Hematopoietic multipotent progenitor cell treated with erythropoietin and hydrocortisone succinate and interleukin-3 and kit ligand, for 15 days (in vitro differentiated cells): ENCODE results near the gene MSANTD4.
"Not testable (repeated sequence)": the region's sequence is repeated elsewhere in the genome, so short reads cannot be mapped to it uniquely, and the experiment has no call there.

Experiments
- DNase-seq: peaks from one replicate; pipeline ENCODE4 v3.0.0-alpha.2; 2015; ENCODE audit warnings: low spot score

The MSANTD4 gene

GRCh38 chr11:106014035-106014434, 8.0 kb downstream of the MSANTD4 start:
- DNase-seq = no peak

GRCh38 chr11:106012744-106013143, 9.3 kb downstream of the MSANTD4 start:
- DNase-seq = no peak

- no peak for DNase-seq
Measured at GRCh38 chr11:106011481-106011880, 10.6 kb downstream of the MSANTD4 start.

GRCh38 chr11:106003094-106003493, 18.9 kb downstream of the MSANTD4 start:
- not testable (repeated sequence) for DNase-seq

- DNase-seq = no peak
Measured at GRCh38 chr11:106001304-106002012, 20.6 kb downstream of the MSANTD4 start.

- peak; percentile 6 for DNase-seq
Measured at GRCh38 chr11:105991888-105992287, 30.2 kb downstream of the MSANTD4 start.

- DNase-seq = no peak
Measured at GRCh38 chr11:105989124-105989523, 32.9 kb downstream of the MSANTD4 start.

- DNase-seq = no peak
Measured at GRCh38 chr11:105988197-105988596, 33.8 kb downstream of the MSANTD4 start.

GRCh38 chr11:105986554-105986953, 35.5 kb downstream of the MSANTD4 start:
- no peak for DNase-seq

GRCh38 chr11:105979997-105980703, 41.9 kb downstream of the MSANTD4 start:
- no peak for DNase-seq

GRCh38 chr11:105975128-105975527, 46.9 kb downstream of the MSANTD4 start:
- no peak for DNase-seq

GRCh38 chr11:105969756-105970155, 52.3 kb downstream of the MSANTD4 start:
- no peak for DNase-seq

GRCh38 chr11:105968021-105968697, 53.9 kb downstream of the MSANTD4 start:
- no peak for DNase-seq

- no peak for DNase-seq
Measured at GRCh38 chr11:105960252-105961245, 61.5 kb downstream of the MSANTD4 start.
